Spleen (tissue), 11 donors: ENCODE measurements around the gene PNPLA2. TPM values are rescaled to one million over a fixed set of nuclear protein-coding genes. Genes with fewer than 3 reads are reported as not detected.

Source experiments
- DNase-seq: peaks from one replicate; pipeline ENCODE4 v3.0.0-alpha.2; 2020
- H3K27ac ChIP-seq, 8 donors: fragments of 200-600 bp; sonication (generic) in 7 of 8; 1 replicate in 4 of 8; 2 replicates in 4 of 8; pipeline versions ENCODE4 v1.5.0 to v1.8.0; 2016 to 2021; ENCODE audit warnings: inconsistent platforms in 4 of 8, mild to moderate bottlenecking in 4 of 8, moderate library complexity in 1 of 8
- H3K27me3 ChIP-seq, 7 donors: fragments of 200-600 bp; sonication (generic) in 6 of 7; replicated peaks in 1 of 7; 1 replicate in 4 of 7; 2 replicates in 3 of 7; pipeline versions ENCODE4 v1.5.0 to v1.8.0; 2016 to 2021; ENCODE audit warnings: inconsistent platforms in 3 of 7, mild to moderate bottlenecking in 1 of 7
- H3K36me3 ChIP-seq, 6 donors: fragments of 200-600 bp; sonication (generic) in 5 of 6; 1 replicate in 4 of 6; 2 replicates in 2 of 6; pipeline versions ENCODE4 v1.5.0 to v1.8.0; 2016 to 2021; ENCODE audit warnings: inconsistent platforms in 2 of 6
- H3K4me1 ChIP-seq, 6 donors: fragments of 200-600 bp; sonication (generic) in 5 of 6; 1 replicate in 3 of 6; 2 replicates in 3 of 6; pipeline versions ENCODE4 v1.5.0 to v1.8.0; 2016 to 2021; ENCODE audit warnings: inconsistent platforms in 3 of 6
- H3K4me3 ChIP-seq, 8 donors: fragments of 200-600 bp; sonication (generic) in 7 of 8; 1 replicate in 4 of 8; 2 replicates in 4 of 8; pipeline versions ENCODE4 v1.5.0 to v1.8.0; 2016 to 2021; ENCODE audit warnings: inconsistent platforms in 4 of 8, mild to moderate bottlenecking in 4 of 8, moderate library complexity in 2 of 8
- H3K9me3 ChIP-seq, 8 donors: fragments of 200-600 bp; sonication (generic) in 7 of 8; 1 replicate in 4 of 8; 2 replicates in 4 of 8; pipeline versions ENCODE4 v1.5.0 to v1.8.0; 2016 to 2021; ENCODE audit warnings: inconsistent platforms in 4 of 8
- POLR2A ChIP-seq, 3 donors: fragments of 450-650 bp; IDR thresholded peaks; one replicate each; pipeline ENCODE4 v1.5.1; 2017; ENCODE audit warnings: antibody characterized with exemption in 3 of 3, mild to moderate bottlenecking in 1 of 3
- POLR2AphosphoS5 ChIP-seq, 3 donors: sonication (generic); formaldehyde crosslinking; IDR thresholded peaks; one replicate each; pipeline ENCODE4 v1.5.1; 2017; ENCODE audit warnings: antibody characterized with exemption in 3 of 3
- WGBS, 5 donors: extraction: QIAGEN DNeasy Blood & Tissue Kit in 3 of 5; methylation state at CpG; one replicate each; pipeline versions ENCODE4 v1.1.5 to v1.1.7; 2013 to 2018; 5-methylcytosine and 5-hydroxymethylcytosine counted together
- intact Hi-C: fragments of 100-400 bp; cut with DNase I; formaldehyde crosslinking; loops from one replicate; pipeline ENCODE4 v1.15.0; 2023; ENCODE audit warnings: low total_unique reads
- polyA plus RNA-seq, 3 donors: library from polyadenylated mRNA; stranded (reverse); fragments of 200-250 nt; gene quantifications; one replicate each; pipeline ENCODE4 v1.2.1, GENCODE V29; 2013
- total RNA-seq, 7 donors: library from RNA; depleted of rRNA in 3 of 7; stranded (reverse); fragments of >200 nt in 3 of 7; fragmentation: NEBNext Ultra II Directional in 4 of 7; extraction: Animal tissue kit (Norgen Biotek cat#: 25700) in 4 of 7; gene quantifications; one replicate each; pipeline versions ENCODE4 v1.1.0 to v1.2.1, GENCODE V29; 2016 to 2021
- TF ChIP-seq, protein P1 (sequence below), 11 experiments: fragments of 200-600 bp in 7 of 11; fragments of 450-650 bp in 4 of 11; sonication (generic) in 4 of 11; IDR thresholded peaks in 8 of 11; conservative IDR thresholded peaks in 3 of 11; 1 replicate in 7 of 11; 2 replicates in 4 of 11; pipeline versions ENCODE4 v1.4.0 to v1.8.0; 2016 to 2021; ENCODE audit warnings: antibody characterized with exemption in 11 of 11, inconsistent platforms in 4 of 11, mild to moderate bottlenecking in 1 of 11
- donor health status: healthy with polysubstance abuse.
- donor health status: DM: no; HTN: no; CAD: no; lungs with moderate emphysema.
- donor health status: DM: no; HTN: no; CAD: no.
- donor health status: Bipolar disorder and iron deficiency.
- donor health status: healthy.
- donor health status: DM: no; HTN: no; CAD: no.
- donor health status: DM: yes; HTN: yes; CAD: no.

The PNPLA2 gene
- total and polyA plus RNA-seq, 10 donors: 46.3 to 131 (median 107) TPM

DNA sequence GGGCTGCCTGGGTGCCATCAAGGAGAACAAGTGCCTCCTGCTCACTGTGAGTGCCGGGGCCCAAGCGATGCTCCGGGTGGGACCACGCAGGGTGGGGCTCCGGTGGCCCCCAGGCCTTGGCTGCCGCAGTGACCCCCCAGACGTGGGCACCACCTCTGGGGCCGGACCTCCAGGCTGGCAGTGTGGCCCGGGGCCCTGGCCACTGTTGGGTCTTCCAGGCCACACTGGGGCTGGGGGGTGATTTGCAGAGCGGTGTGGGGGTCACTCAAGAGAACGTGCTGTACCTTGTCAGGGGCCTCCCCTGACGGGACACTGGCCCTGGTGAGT lies 43.9 kb downstream of the PNPLA2 start:
- no peaks in the 10 kb centered on the region for H3K9me3 ChIP-seq
- H3K36me3 ChIP-seq: peaks cover 0 to 55% (median 12%) of the 10 kb centered on the region in 6 donors
- 67 to 92% (median 84%) methylated on average over 4 to 12 of the region's 12 CpGs for WGBS, 5 donors
- TF ChIP-seq POLR2AphosphoS5 (IDR thresholded peaks at IDR 0.05) (peak in 1 of 3 donors; percentile 47), POLR2A (IDR thresholded peaks at IDR 0.05) (no peak)
- H3K4me3 ChIP-seq: no peak overlapping the region
- peak overlapping the region in 3 of 8 donors; percentile 9 to 40 (median 31) for H3K27ac ChIP-seq
- H3K4me1 ChIP-seq: peaks cover 0 to 68% (median 27%) of the 10 kb centered on the region in 6 donors
- DNase-seq: no peak
- intact Hi-C loops: no loop called here
- no peaks in the 10 kb centered on the region for H3K27me3 ChIP-seq

DNA sequence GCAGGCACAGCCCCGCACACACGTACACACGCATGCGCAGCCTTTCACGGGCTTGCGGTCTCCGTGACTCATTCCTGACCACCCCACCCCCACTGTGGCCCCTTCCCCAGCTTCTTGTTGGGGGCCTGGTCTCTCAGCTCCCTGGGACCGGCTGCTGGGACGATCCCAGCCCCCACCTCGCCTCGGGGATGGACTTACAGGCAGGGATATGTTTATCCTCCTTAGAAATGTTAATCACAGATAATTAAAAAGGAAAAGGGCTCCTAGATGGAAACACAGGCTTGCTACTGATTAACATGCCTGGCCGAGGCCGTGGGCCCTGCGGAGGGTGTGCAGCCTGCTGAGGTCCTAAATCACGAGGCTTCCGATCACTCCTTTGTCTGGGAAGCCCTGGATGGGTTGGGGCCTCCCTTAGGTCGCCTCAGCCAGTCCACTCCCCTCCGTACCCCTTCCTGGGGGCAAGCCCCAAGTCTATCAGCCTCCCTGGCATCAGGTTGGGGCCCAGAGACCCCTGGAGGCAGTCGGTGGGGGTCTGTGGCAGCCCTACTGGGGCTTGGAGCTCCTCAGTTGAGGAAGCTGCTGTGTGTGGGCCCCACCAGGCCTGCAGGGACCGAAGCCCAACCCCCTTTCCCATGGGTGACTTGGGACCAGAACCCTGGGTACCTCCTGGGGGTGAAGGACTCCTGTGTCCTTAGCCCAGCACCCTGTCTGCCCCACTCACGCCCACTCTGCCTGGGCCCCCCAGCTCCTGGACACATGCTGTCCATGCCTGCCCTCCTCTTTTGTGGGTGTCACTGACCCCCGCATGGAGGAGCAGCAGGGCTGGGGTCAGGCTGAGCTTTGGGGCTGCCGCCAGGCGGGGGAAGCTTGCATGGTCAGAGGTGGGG lies 44.6 kb downstream of the PNPLA2 start:
- TF ChIP-seq POLR2AphosphoS5 (IDR thresholded peaks at IDR 0.05): peak in 2 of 3 donors; percentile 27 to 59
- no peak for TF ChIP-seq POLR2A (IDR thresholded peaks at IDR 0.05)
- 82 to 89% (median 87%) methylated on average over 20 to 24 of the region's 24 CpGs for WGBS, 5 donors
- Histone ChIP-seq H3K27ac (peak overlapping the region in 2 of 8 donors; percentile 31 to 40), H3K4me3 (no peak overlapping the region), H3K36me3 (peaks cover 0 to 61% (median 12%) of the 10 kb centered on the region in 6 donors), H3K4me1 (peaks cover 0 to 67% (median 24%) of the 10 kb centered on the region in 6 donors), H3K9me3 (no peaks in the 10 kb centered on the region), H3K27me3 (no peaks in the 10 kb centered on the region)
- DNase-seq: no peak
- intact Hi-C loops: no loop called here

DNA sequence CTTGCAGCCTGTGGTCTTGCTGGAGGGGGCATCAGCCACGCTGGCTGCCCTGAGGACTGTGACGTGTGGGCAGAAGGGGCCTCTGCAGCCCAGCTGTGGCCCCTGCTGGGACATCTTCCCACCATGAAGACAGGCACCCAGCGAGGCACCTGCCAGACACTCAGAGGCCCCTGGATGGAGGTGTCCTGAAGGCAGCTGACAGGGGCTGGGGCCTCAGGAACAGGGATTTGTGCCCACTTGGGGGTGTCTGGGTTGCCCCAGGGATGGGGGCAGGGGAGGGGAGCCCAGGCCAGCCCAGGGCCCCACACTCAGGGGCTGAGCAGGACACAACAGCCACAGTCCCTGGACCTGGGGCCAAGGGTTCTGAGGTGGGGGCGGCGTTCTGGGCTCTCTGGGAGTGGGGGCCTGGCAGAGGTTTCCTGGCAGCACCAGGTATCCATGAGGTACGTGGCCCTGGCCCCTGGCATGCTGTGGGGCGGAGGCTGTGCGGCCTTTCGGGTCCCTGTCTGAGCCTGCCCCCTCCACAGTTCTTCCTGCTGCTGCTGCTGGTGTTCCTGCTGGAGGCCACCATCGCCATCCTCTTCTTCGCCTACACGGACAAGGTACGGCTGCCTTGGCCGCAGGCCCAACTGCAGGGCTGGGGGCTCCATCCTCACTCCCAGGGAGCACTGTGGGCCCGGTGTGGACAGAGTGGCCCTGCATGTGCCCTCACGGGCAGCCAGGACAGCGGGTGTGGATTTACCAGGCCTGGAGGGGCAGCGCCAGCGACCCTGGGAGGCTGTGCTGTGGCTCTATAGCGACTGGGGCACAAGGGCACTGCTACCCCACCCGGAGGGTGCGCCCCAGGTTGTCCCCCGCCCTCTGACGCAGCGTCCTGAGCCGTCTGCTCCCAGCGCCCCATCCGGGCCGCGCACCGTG lies 45.5 kb downstream of the PNPLA2 start:
- H3K9me3 ChIP-seq: no peaks in the 10 kb centered on the region
- intact Hi-C loops: no loop called here
- no peak for DNase-seq
- peaks cover 0 to 70% (median 18%) of the 10 kb centered on the region in 6 donors for H3K36me3 ChIP-seq
- peak; percentile 36 to 58 (median 53) for TF ChIP-seq POLR2AphosphoS5 (IDR thresholded peaks at IDR 0.05)
- no peak for TF ChIP-seq POLR2A (IDR thresholded peaks at IDR 0.05)
- no peaks in the 10 kb centered on the region for H3K27me3 ChIP-seq
- H3K4me1 ChIP-seq: peaks cover 0 to 59% (median 24%) of the 10 kb centered on the region in 6 donors
- 75 to 88% (median 85%) methylated on average over 4 to 31 of the region's 31 CpGs for WGBS, 5 donors
- no peak overlapping the region for H3K4me3 ChIP-seq
- H3K27ac ChIP-seq: peak overlapping the region in 3 of 8 donors; percentile 5 to 36 (median 26)

DNA sequence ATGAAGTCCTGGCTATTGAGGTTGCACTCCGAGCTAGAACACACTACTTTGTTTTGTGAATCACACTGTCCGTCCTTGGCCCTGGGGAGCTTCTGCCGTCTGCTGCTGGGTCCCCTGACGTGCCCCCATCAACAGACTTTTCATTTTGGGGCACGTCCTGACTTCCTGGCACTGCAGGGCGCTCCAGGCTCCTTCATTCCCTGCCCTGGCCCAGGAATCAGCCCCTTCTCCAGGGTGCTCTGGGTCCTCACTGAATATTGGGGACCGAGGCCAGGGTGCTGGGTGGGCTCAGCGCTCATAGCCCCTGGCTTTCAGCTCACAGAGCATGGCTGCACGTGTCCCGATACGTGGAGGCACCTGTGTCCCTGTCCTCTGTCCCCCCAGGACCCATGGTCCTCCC lies 46.2 kb downstream of the PNPLA2 start:
- Histone ChIP-seq H3K9me3 (no peaks in the 10 kb centered on the region), H3K36me3 (peaks cover 0 to 77% (median 25%) of the 10 kb centered on the region in 6 donors), H3K27me3 (no peaks in the 10 kb centered on the region), H3K4me3 (no peak overlapping the region), H3K27ac (peak overlapping the region in 3 of 8 donors; percentile 5 to 36 (median 26)), H3K4me1 (peaks cover 0 to 52% (median 18%) of the 10 kb centered on the region in 6 donors)
- no peak for DNase-seq
- WGBS, 5 donors: 82 to 100% (median 85%) methylated on average over 1 to 11 of the region's 11 CpGs
- intact Hi-C loops: no loop called here
- TF ChIP-seq, protein P1, sequence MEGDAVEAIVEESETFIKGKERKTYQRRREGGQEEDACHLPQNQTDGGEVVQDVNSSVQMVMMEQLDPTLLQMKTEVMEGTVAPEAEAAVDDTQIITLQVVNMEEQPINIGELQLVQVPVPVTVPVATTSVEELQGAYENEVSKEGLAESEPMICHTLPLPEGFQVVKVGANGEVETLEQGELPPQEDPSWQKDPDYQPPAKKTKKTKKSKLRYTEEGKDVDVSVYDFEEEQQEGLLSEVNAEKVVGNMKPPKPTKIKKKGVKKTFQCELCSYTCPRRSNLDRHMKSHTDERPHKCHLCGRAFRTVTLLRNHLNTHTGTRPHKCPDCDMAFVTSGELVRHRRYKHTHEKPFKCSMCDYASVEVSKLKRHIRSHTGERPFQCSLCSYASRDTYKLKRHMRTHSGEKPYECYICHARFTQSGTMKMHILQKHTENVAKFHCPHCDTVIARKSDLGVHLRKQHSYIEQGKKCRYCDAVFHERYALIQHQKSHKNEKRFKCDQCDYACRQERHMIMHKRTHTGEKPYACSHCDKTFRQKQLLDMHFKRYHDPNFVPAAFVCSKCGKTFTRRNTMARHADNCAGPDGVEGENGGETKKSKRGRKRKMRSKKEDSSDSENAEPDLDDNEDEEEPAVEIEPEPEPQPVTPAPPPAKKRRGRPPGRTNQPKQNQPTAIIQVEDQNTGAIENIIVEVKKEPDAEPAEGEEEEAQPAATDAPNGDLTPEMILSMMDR (IDR thresholded peaks at IDR 0.05 in 8 of 11, conservative IDR thresholded peaks at IDR 0.05 in 3 of 11): no peak
- no peak for TF ChIP-seq POLR2AphosphoS5 (IDR thresholded peaks at IDR 0.05)
- TF ChIP-seq POLR2A (IDR thresholded peaks at IDR 0.05): no peak
